ENCODE data around the gene GRAMD1B. TPM values are rescaled to one million over a fixed set of nuclear protein-coding genes. Genes with fewer than 3 reads are reported as not detected.

The GRAMD1B gene
- total RNA-seq, 2 donors from 2014 or later, result 0.66 to 3.4 TPM

DNA sequence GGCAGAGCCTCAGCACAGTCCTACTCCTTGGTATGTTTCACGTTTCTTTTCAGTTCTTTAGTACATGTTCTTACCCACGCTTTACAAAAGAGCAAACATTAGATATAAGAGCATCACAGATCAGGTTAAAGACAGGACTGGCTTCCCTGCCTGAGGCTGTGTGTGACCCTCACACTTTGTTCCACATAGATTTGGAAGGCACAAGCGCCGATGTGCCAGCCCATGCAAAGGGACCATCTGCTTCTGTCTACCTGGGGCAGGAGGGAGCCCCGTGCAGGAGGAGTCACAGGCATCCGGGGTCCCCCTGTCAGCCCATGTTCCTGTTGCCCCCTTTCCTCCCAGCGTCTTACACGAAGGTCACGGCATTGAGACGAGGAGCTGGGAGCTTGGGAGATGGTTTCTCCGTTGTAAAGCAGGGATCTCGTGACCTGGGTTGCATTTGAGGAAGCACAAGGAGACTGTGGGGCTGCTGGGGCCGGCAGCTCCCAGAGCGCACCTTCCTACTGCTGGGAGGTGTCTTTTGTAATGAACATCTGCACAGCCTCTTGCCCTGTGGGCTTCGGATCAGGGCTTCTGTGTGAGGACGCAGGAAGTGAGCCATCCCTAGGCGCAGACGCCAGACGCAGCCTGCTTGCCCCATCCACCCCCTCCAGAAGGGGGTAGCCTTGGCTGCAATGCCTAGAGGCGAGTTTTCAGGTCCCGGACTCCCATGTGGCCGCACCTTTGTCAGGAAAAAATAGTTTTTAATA is 151.8 kb downstream of the GRAMD1B start:
- Histone ChIP-seq H3K9me3 (no peaks in the 10 kb centered on the region), H3K27ac (no peak overlapping the region), H3K36me3 (replicated peaks in 1 of 2; ENCODE audit: insufficient read depth in 1 of 2, low read depth in 2 of 2) (no peaks in the 10 kb centered on the region), H3K27me3 (no peaks in the 10 kb centered on the region), H3K4me1 (peaks cover 27% of the 10 kb centered on the region), H3K4me3 (no peak overlapping the region)
- DNase-seq, result no peak
- TF ChIP-seq POLR2A (IDR thresholded peaks at IDR 0.05), result no peak
- TF ChIP-seq, protein P1, sequence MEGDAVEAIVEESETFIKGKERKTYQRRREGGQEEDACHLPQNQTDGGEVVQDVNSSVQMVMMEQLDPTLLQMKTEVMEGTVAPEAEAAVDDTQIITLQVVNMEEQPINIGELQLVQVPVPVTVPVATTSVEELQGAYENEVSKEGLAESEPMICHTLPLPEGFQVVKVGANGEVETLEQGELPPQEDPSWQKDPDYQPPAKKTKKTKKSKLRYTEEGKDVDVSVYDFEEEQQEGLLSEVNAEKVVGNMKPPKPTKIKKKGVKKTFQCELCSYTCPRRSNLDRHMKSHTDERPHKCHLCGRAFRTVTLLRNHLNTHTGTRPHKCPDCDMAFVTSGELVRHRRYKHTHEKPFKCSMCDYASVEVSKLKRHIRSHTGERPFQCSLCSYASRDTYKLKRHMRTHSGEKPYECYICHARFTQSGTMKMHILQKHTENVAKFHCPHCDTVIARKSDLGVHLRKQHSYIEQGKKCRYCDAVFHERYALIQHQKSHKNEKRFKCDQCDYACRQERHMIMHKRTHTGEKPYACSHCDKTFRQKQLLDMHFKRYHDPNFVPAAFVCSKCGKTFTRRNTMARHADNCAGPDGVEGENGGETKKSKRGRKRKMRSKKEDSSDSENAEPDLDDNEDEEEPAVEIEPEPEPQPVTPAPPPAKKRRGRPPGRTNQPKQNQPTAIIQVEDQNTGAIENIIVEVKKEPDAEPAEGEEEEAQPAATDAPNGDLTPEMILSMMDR (IDR thresholded peaks at IDR 0.05), result no peak
- 73 to 81% methylated on average over 11 to 22 of the region's 22 CpGs for WGBS, 2 donors
- no peak for ATAC-seq
- intact Hi-C loops (cut with DNase I), result loop anchor here (10.0 kb wide), 1 partner anchor 123 kb away; no protein-coding TSS in a partner anchor

DNA sequence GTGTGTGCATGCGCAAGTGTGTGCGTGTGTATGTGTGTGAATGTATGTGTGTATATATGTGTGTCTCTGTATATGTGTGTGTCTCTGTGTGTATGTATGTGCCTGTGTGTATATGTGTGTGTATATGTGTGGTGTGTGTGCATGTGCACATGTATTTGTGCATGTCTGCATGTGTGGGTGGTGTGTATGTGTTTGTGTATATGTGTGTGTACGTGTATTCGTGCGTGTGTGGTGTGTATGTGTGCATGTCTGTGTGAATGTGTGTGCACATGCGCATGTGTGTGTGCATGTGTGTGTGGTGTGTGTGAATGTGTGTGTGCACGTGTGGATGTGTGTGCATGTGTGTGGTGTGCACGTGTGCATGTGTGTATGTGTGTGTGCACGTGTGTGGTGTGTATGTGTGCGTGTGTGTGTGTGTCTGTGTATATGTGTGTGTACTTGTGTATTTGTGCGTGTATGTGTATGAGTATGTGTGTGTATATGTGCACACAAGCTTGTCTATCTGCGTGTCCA is 153.0 kb downstream of the GRAMD1B start:
- no peak for DNase-seq
- H3K4me3 ChIP-seq, result no peak overlapping the region
- no peaks in the 10 kb centered on the region for H3K9me3 ChIP-seq
- no peak for TF ChIP-seq POLR2A (IDR thresholded peaks at IDR 0.05)
- TF ChIP-seq, protein P1 (IDR thresholded peaks at IDR 0.05), result no peak
- intact Hi-C loops (cut with DNase I), result loop anchor here (10.0 kb wide), 1 partner anchor 122 kb away; no protein-coding TSS in a partner anchor
- no peak for ATAC-seq
- no peaks in the 10 kb centered on the region for H3K27me3 ChIP-seq
- no peaks in the 10 kb centered on the region for H3K36me3 ChIP-seq (replicated peaks in 1 of 2; ENCODE audit: insufficient read depth in 1 of 2, low read depth in 2 of 2)
- H3K27ac ChIP-seq, result no peak overlapping the region
- peaks cover 39% of the 10 kb centered on the region for H3K4me1 ChIP-seq
- WGBS, 2 donors, result 78 to 83% methylated on average over 12 of the region's 12 CpGs

DNA sequence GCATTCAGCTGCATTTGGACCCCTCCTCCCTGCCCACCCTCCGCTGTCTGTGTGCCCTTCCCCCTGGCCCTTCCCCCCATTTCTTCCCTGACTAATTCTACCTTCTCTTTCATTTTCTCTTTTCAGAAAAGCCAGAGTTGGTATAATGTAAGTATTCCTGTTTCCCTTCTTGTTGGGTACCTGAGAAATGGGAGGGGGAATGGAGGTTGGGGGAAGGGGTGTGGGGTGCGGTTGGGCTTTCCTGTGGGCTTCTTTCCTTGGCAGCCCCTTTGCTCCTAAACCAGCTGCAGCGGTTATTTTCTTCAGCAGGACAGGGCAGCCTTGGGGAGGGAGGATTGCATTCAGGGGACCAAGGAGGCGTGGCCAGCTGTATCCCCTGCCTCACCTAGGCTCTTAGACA is 154.1 kb downstream of the GRAMD1B start:
- Histone ChIP-seq H3K4me1 (peaks cover 44% of the 10 kb centered on the region), H3K9me3 (no peaks in the 10 kb centered on the region), H3K27me3 (no peaks in the 10 kb centered on the region), H3K36me3 (replicated peaks in 1 of 2; ENCODE audit: insufficient read depth in 1 of 2, low read depth in 2 of 2) (no peaks in the 10 kb centered on the region), H3K4me3 (no peak overlapping the region), H3K27ac (no peak overlapping the region)
- ATAC-seq (no peak), DNase-seq (no peak)
- 89 to 94% methylated on average over 4 of the region's 4 CpGs for WGBS, 2 donors
- TF ChIP-seq, protein P1 (IDR thresholded peaks at IDR 0.05), result no peak
- no peak for TF ChIP-seq POLR2A (IDR thresholded peaks at IDR 0.05)
- intact Hi-C loops (cut with DNase I), result loop anchor here (10.0 kb wide), 1 partner anchor 121 kb away; no protein-coding TSS in a partner anchor

DNA sequence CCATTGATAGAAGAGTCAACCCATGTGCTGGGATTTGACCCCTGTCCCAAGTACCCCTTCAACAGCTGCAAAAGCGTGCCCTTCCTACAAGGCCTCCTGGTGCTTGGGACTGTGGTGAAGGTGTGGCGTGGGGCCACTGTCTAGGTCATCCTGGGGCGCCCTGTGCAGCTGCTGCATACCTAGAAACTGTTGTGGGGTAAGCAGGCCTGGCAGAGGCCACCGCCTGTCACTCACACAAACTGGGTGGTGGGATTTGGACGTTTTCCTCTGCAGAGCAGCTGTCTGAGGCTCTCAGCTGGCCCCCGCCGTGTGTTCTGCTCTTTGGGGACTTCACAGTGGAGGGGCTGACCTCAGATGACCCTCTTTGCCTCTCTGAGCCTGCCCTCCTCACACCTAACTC is 154.7 kb downstream of the GRAMD1B start:
- Histone ChIP-seq H3K9me3 (no peaks in the 10 kb centered on the region), H3K4me1 (peaks cover 45% of the 10 kb centered on the region), H3K4me3 (no peak overlapping the region), H3K27ac (no peak overlapping the region), H3K27me3 (no peaks in the 10 kb centered on the region), H3K36me3 (replicated peaks in 1 of 2; ENCODE audit: insufficient read depth in 1 of 2, low read depth in 2 of 2) (no peaks in the 10 kb centered on the region)
- intact Hi-C loops (cut with DNase I), result loop anchor here (10.0 kb wide), 1 partner anchor 120 kb away; no protein-coding TSS in a partner anchor
- 80 to 86% methylated on average over 2 to 7 of the region's 7 CpGs for WGBS, 2 donors
- ATAC-seq (no peak), DNase-seq (no peak)
- no peak for TF ChIP-seq POLR2A (IDR thresholded peaks at IDR 0.05)
- TF ChIP-seq, protein P1 (IDR thresholded peaks at IDR 0.05), result no peak
